HG02623 (cell line): Measurements from ENCODE around the gene ONECUT1.

Experiments used
- ATAC-seq: cut with Tn5 transposase; IDR thresholded peaks from one replicate; pipeline ENCODE4 v1.9.1; 2021; ENCODE audit warnings: moderate library complexity; ENCODE audit not compliant: unreplicated experiment

The ONECUT1 gene

GRCh38 chr15:52734329-52734728 lies 55.8 kb downstream of the ONECUT1 start:
- no peak for ATAC-seq

- ATAC-seq, result no peak
Observed at GRCh38 chr15:52733696-52734255, 56.4 kb downstream of the ONECUT1 start.

- no peak for ATAC-seq
Observed at GRCh38 chr15:52733088-52733487, 57.0 kb downstream of the ONECUT1 start.

GRCh38 chr15:52732551-52732950 lies 57.6 kb downstream of the ONECUT1 start:
- ATAC-seq, result no peak

GRCh38 chr15:52731732-52732470 lies 58.2 kb downstream of the ONECUT1 start:
- ATAC-seq, result no peak

GRCh38 chr15:52731004-52731403 lies 59.1 kb downstream of the ONECUT1 start:
- no peak for ATAC-seq

GRCh38 chr15:52730594-52730993 lies 59.5 kb downstream of the ONECUT1 start:
- no peak for ATAC-seq

- ATAC-seq, result peak; percentile 70
Observed at GRCh38 chr15:52730173-52730572, 60.0 kb downstream of the ONECUT1 start.

GRCh38 chr15:52728899-52729298 lies 61.2 kb downstream of the ONECUT1 start:
- ATAC-seq, result no peak

- ATAC-seq, result no peak
Observed at GRCh38 chr15:52727815-52728214, 62.3 kb downstream of the ONECUT1 start.

GRCh38 chr15:52726195-52726594 lies 63.9 kb downstream of the ONECUT1 start:
- no peak for ATAC-seq

- no peak for ATAC-seq
Observed at GRCh38 chr15:52718551-52718950, 71.6 kb downstream of the ONECUT1 start.

- no peak for ATAC-seq
Observed at GRCh38 chr15:52717924-52718323, 72.2 kb downstream of the ONECUT1 start.

- no peak for ATAC-seq
Observed at GRCh38 chr15:52717481-52717880, 72.7 kb downstream of the ONECUT1 start.

- ATAC-seq, result no peak
Observed at GRCh38 chr15:52716536-52716935, 73.6 kb downstream of the ONECUT1 start.

- ATAC-seq, result no peak
Observed at GRCh38 chr15:52715411-52715810, 74.7 kb downstream of the ONECUT1 start.

- no peak for ATAC-seq
Observed at GRCh38 chr15:52714968-52715367, 75.2 kb downstream of the ONECUT1 start.

- ATAC-seq, result no peak
Observed at GRCh38 chr15:52710708-52711389, 79.3 kb downstream of the ONECUT1 start.

GRCh38 chr15:52710050-52710707 lies 80.0 kb downstream of the ONECUT1 start:
- peak; percentile 43 for ATAC-seq

- ATAC-seq, result peak; percentile 78
Observed at GRCh38 chr15:52709187-52709981, 80.8 kb downstream of the ONECUT1 start.
